Heart right ventricle (tissue), 16 donors: ENCODE data around the gene KDM8. TPM values are rescaled to one million over a fixed set of nuclear protein-coding genes. Genes with fewer than 3 reads are reported as not detected.
"Not testable (repeated sequence)": the region's sequence is repeated elsewhere in the genome, so short reads cannot be mapped to it uniquely, and the experiment has no call there.

Experiments
- ATAC-seq, 8 donors: fragments of 200-7000 bp; cut with Tn5 transposase; one replicate each; pipeline ENCODE4 v1.9.1; 2020; ENCODE audit warnings: mild to moderate bottlenecking in 8 of 8, moderate library complexity in 8 of 8, moderate number of reproducible peaks in 1 of 8
- DNase-seq, 2 donors: peaks; one replicate each; pipeline ENCODE4 v3.0.0-alpha.2; 2020
- H3K27ac ChIP-seq, 10 donors: fragments of 200-600 bp; sonication (generic) in 2 of 10; one replicate each; pipeline versions ENCODE4 v1.5.0 to v1.8.0; 2020 to 2022; ENCODE audit warnings: mild to moderate bottlenecking in 3 of 10
- H3K27me3 ChIP-seq, 7 donors: fragments of 200-600 bp; one replicate each; pipeline ENCODE4 v1.8.0; 2021 to 2022; ENCODE audit warnings: mild to moderate bottlenecking in 2 of 7
- H3K36me3 ChIP-seq, 9 donors: fragments of 200-600 bp; sonication (generic) in 1 of 9; one replicate each; pipeline versions ENCODE4 v1.5.0 to v1.8.0; 2020 to 2022; ENCODE audit warnings: mild to moderate bottlenecking in 2 of 9
- H3K4me1 ChIP-seq, 9 donors: fragments of 200-600 bp; sonication (generic) in 1 of 9; one replicate each; pipeline versions ENCODE4 v1.5.0 to v1.8.0; 2020 to 2022; ENCODE audit warnings: mild to moderate bottlenecking in 4 of 9
- H3K4me3 ChIP-seq, 10 donors: fragments of 200-600 bp; sonication (generic) in 2 of 10; one replicate each; pipeline versions ENCODE4 v1.5.0 to v1.8.0; 2020 to 2022; ENCODE audit warnings: mild to moderate bottlenecking in 7 of 10, moderate library complexity in 2 of 10
- H3K9me3 ChIP-seq, 11 donors: fragments of 200-600 bp in 10 of 11; sonication (generic) in 2 of 11; one replicate each; pipeline versions ENCODE4 v1.5.0 to v1.8.0; 2013 to 2022; ENCODE audit warnings: mild to moderate bottlenecking in 2 of 11, control low read depth in 1 of 11, moderate library complexity in 1 of 11
- CTCF ChIP-seq, 9 donors: fragments of 200-600 bp; sonication (generic) in 2 of 9; IDR thresholded peaks; one replicate each; pipeline versions ENCODE4 v1.5.0 to v1.8.0; 2021 to 2022; ENCODE audit warnings: antibody characterized with exemption in 9 of 9, mild to moderate bottlenecking in 5 of 9, moderate library complexity in 1 of 9
- WGBS, 2 donors: extraction: QIAGEN DNeasy Blood & Tissue Kit; methylation state at CpG; one replicate each; pipeline ENCODE4 v1.1.7; 2013; ENCODE audit warnings: inconsistent platforms in 1 of 2; 5-methylcytosine and 5-hydroxymethylcytosine counted together
- intact Hi-C, 10 donors: fragments of 100-400 bp; cut with DNase I; formaldehyde crosslinking; loops; one replicate each; pipeline versions ENCODE4 v1.11.1 to v1.14.2; 2022
- polyA plus RNA-seq, 2 donors: library from polyadenylated mRNA; stranded (reverse); fragments of 200-250 nt; gene quantifications; one replicate each; pipeline ENCODE4 v1.2.3, GENCODE V29; 2013
- total RNA-seq, 10 donors: library from RNA; stranded (reverse); fragmentation: NEBNext Ultra II Directional in 3 of 10; extraction: Animal tissue kit (Norgen Biotek cat#: 25700) in 3 of 10; gene quantifications; one replicate each; pipeline versions ENCODE4 v1.2.1 to v1.2.4, GENCODE V29; 2021 to 2023
- donor health status: Arrhythmogenic right ventricular cardiomyopathy.
- donor health status: ischemic (EF 13 %, LVEDD 7.1; RV severe dilation, severe dysfunction).
- donor health status: healthy with polysubstance abuse.
- donor health status: DM: no; HTN: yes; CAD: no.
- donor health status: DM: no; HTN: no; CAD: no.
- donor health status: ischemic (EF 25% LVEDD 6.9; RV normal size, moderate dysfunction).
- donor health status: ischemic (EF 25% LVEDD 5.7; RV mildly dilated, moderate dysfunction).
- donor health status: healthy.
- donor health status: DM: yes; HTN: yes; CAD: no.
- donor health status: Ischemic cardiomyopathy.
- donor health status: ischemic (EF 35%, LVEDD 5.7; RV mildly dilated, moderate dysfunction).
- donor health status: nonischemic (EF 11% LVEDD 7.7; RV severe dilation, severe dysfunction).
- donor health status: DM: yes; HTN: yes; CAD: no.
- donor health status: PGD.
- donor health status: ischemic (EF 29% LVEDD 5.4; RV normal size, mild dysfunction).
- donor health status: nonischemic (EF 23%, LVEDD 6.1; RV moderate dilation, normal function).

The KDM8 gene
- total and polyA plus RNA-seq, 12 donors, result 1.5 to 5.8 (median 3.3) TPM

- ATAC-seq, result no peak
- TF ChIP-seq CTCF (IDR thresholded peaks at IDR 0.05), result no peak
- 89 to 97% methylated on average over 2 of the region's 2 CpGs for WGBS, 2 donors
- Histone ChIP-seq H3K9me3 (no peaks in the 10 kb centered on the region), H3K4me1 (peaks cover 8 to 52% (median 35%) of the 10 kb centered on the region in 9 donors), H3K36me3 (peaks cover 0 to 6% (median 0%) of the 10 kb centered on the region in 9 donors), H3K4me3 (no peak overlapping the region), H3K27ac (no peak overlapping the region), H3K27me3 (no peaks in the 10 kb centered on the region)
- intact Hi-C loops, result loop anchor here in 1 of 10 donors (10.0 kb wide), 1 partner anchor 67 kb away; the partner anchor contains the start of gene IL4R
- DNase-seq, result no peak
Observed at GRCh38 chr16:27248036-27248435, 44.7 kb downstream of the KDM8 start.

- not testable (repeated sequence) for H3K9me3 ChIP-seq, H3K27me3 ChIP-seq, H3K4me3 ChIP-seq, ATAC-seq, H3K36me3 ChIP-seq, DNase-seq, H3K27ac ChIP-seq
- peaks cover 2 to 52% (median 33%) of the 10 kb centered on the region in 9 donors for H3K4me1 ChIP-seq
- WGBS, 2 donors, result 100% methylated on average over 4 of the region's 4 CpGs
- intact Hi-C loops, result loop anchor here in 1 of 10 donors (10.0 kb wide), 1 partner anchor 66 kb away; the partner anchor contains the start of gene IL4R
Observed at GRCh38 chr16:27248886-27249285, 45.6 kb downstream of the KDM8 start.

GRCh38 chr16:27251541-27252205 lies 48.3 kb downstream of the KDM8 start:
- Histone ChIP-seq H3K27me3 (no peaks in the 10 kb centered on the region), H3K4me3 (no peak overlapping the region), H3K36me3 (peaks cover 0 to 23% (median 6%) of the 10 kb centered on the region in 9 donors), H3K4me1 (peaks cover 0 to 34% (median 12%) of the 10 kb centered on the region in 9 donors), H3K27ac (no peak overlapping the region), H3K9me3 (no peaks in the 10 kb centered on the region)
- intact Hi-C loops, result no loop called here
- TF ChIP-seq CTCF (IDR thresholded peaks at IDR 0.05), result no peak
- no peak for ATAC-seq
- 96 to 97% methylated on average over 8 of the region's 8 CpGs for WGBS, 2 donors
- no peak for DNase-seq

- intact Hi-C loops, result no loop called here
- H3K4me3 ChIP-seq, result no peak overlapping the region
- ATAC-seq (no peak), DNase-seq (no peak)
- H3K4me1 ChIP-seq, result peaks cover 0 to 29% (median 9%) of the 10 kb centered on the region in 9 donors
- H3K27me3 ChIP-seq, result no peaks in the 10 kb centered on the region
- no peak for TF ChIP-seq CTCF (IDR thresholded peaks at IDR 0.05)
- no peaks in the 10 kb centered on the region for H3K9me3 ChIP-seq
- H3K36me3 ChIP-seq, result peaks cover 0 to 27% (median 11%) of the 10 kb centered on the region in 9 donors
- 98% methylated on average over 6 of the region's 6 CpGs for WGBS, 2 donors
- H3K27ac ChIP-seq, result no peak overlapping the region
Observed at GRCh38 chr16:27252206-27252585, 48.9 kb downstream of the KDM8 start.

GRCh38 chr16:27253526-27253930 lies 50.2 kb downstream of the KDM8 start:
- H3K27ac ChIP-seq, result peak overlapping the region in 5 of 10 donors; percentile 6 to 62 (median 19)
- H3K9me3 ChIP-seq, result no peaks in the 10 kb centered on the region
- 89 to 93% methylated on average over 6 of the region's 6 CpGs for WGBS, 2 donors
- no peaks in the 10 kb centered on the region for H3K27me3 ChIP-seq
- intact Hi-C loops, result no loop called here
- ATAC-seq (peak in 6 of 8 donors; percentile 28 to 79 (median 48)), DNase-seq (no peak)
- H3K36me3 ChIP-seq, result peaks cover 0 to 30% (median 12%) of the 10 kb centered on the region in 9 donors
- no peak overlapping the region for H3K4me3 ChIP-seq
- TF ChIP-seq CTCF (IDR thresholded peaks at IDR 0.05), result no peak
- peaks cover 0 to 32% (median 14%) of the 10 kb centered on the region in 9 donors for H3K4me1 ChIP-seq
